Left ventricle myocardium superior (tissue), 1 donor: ENCODE results near the gene ING1. TPM values are rescaled to one million over a fixed set of nuclear protein-coding genes. Genes with fewer than 3 reads are reported as not detected.
A peak's percentile ranks its signal among the peaks of the same experiment; 100 is the strongest.
"Not testable (repeated sequence)": the region's sequence is repeated elsewhere in the genome, so short reads cannot be mapped to it uniquely, and the experiment has no call there.

ENCODE experiments used
- ATAC-seq: fragments of 200-7000 bp; cut with Tn5 transposase; one replicate; pipeline ENCODE4 v1.9.1; 2020; ENCODE audit warnings: mild to moderate bottlenecking, moderate library complexity
- DNase-seq: peaks from one replicate; pipeline ENCODE4 v3.0.0-alpha.2; 2020
- intact Hi-C: fragments of 100-400 bp; cut with micrococcal nuclease; formaldehyde crosslinking; loops from one replicate; pipeline ENCODE4 v1.11.0; 2022
- long read RNA-seq: library from polyadenylated mRNA; unstranded; transcript quantifications from one replicate; pipeline ENCODE4 v2.0.0, GENCODE V29; 2021
- total RNA-seq: library from RNA; stranded (reverse); fragmentation: NEBNext Ultra II Directional; extraction: Animal tissue kit (Norgen Biotek cat#: 25700); gene quantifications from one replicate; pipeline ENCODE4 v1.2.1, GENCODE V29; 2021
- donor health status: DM: no; HTN: yes; CAD: no; lungs with severe emphysema.

ING1 gene, protein sequence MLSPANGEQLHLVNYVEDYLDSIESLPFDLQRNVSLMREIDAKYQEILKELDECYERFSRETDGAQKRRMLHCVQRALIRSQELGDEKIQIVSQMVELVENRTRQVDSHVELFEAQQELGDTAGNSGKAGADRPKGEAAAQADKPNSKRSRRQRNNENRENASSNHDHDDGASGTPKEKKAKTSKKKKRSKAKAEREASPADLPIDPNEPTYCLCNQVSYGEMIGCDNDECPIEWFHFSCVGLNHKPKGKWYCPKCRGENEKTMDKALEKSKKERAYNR
- 7.7 TPM for total RNA-seq
- long read RNA-seq, full-length matches to known transcripts: 20 of 21 reads
- long read RNA-seq, partial matches to known transcripts: 0 of 21 reads
- long read RNA-seq, other reads (novel, unspliced or antisense): 1 of 21 reads

GRCh38 chr13:110713642-110713952, at the start of gene ING1:
Gene ING1, plus strand, starts transcription at chr13:110713700. Its CDS starts 450 bp downstream, at chr13:110714150.
- ATAC-seq: no peak
- intact Hi-C loops: no loop called here
- DNase-seq: no peak

GRCh38 chr13:110664041-110664440, 49.5 kb upstream of the ING1 start:
- no peak for ATAC-seq
- DNase-seq: no peak
- intact Hi-C loops: no loop called here

DNA sequence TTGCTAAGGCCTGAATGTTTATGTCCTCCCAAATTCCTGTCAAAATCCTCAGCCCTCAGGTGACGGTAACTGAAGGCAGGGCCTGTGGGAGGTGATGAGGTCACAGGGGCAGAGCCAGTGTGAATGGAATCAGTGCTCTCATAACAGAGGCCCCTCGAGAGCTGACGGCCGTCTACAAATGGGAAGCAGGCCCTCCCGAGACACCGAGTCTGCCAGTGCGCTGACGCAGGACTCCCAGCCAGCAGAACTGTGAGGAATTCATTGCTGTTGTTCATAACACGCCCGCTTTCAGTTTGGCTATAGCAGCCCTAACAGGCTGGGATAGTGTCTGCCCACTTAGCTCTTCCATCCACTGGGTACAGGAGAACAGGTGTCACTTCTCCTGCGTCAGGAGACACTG, 48.8 kb upstream of the ING1 start:
- no peak for ATAC-seq
- intact Hi-C loops: no loop called here
- no peak for DNase-seq

GRCh38 chr13:110665491-110666254, 47.8 kb upstream of the ING1 start:
- intact Hi-C loops: no loop called here
- peak; percentile 34 for ATAC-seq
- DNase-seq: no peak

GRCh38 chr13:110666255-110666533, 47.3 kb upstream of the ING1 start:
- intact Hi-C loops: no loop called here
- ATAC-seq (no peak), DNase-seq (no peak)

DNA sequence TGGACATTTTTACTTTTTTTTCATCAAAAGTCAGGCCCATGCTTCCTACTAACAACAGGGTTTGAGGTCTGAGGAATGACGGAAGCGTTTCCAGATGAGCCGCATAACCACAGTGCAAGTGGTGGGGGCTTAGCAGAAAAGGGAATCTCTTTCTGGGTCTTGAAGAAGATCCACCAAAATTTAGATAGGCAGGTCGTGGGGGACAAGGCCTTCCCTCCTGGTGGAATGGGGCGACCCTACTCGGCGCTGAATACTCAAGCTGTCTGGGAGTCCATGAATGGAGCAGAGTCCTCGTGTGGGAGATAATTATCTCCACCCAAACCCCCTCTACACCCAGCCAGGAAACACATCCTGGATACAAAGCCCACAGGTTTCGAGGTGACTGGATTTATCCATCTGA, 44.5 kb upstream of the ING1 start:
- DNase-seq (no peak), ATAC-seq (no peak)
- intact Hi-C loops: no loop called here

DNA sequence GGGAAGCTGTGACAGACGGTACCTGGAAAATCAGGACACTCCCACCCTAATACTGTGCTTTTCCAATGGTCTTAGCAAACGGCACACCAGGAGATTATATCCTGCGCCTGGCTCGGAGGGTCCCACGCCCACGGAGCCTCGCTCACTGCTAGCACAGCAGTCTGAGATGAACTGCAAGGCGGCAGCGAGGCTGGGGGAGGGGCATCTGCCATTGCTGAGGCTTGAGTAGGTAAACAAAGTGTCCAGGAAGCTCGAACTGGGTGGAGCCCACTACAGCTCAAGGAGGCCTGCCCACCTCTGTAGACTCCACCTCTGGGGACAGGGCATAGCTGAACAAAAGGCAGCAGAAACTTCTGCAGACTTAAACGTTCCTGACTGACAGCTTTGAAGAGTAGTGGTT, 43.7 kb upstream of the ING1 start:
- intact Hi-C loops, ATAC-seq, DNase-seq: not testable (repeated sequence)

- DNase-seq (no peak), ATAC-seq (peak; percentile 61)
- intact Hi-C loops: no loop called here
Observed at GRCh38 chr13:110676595-110677587, 36.6 kb upstream of the ING1 start.

DNA sequence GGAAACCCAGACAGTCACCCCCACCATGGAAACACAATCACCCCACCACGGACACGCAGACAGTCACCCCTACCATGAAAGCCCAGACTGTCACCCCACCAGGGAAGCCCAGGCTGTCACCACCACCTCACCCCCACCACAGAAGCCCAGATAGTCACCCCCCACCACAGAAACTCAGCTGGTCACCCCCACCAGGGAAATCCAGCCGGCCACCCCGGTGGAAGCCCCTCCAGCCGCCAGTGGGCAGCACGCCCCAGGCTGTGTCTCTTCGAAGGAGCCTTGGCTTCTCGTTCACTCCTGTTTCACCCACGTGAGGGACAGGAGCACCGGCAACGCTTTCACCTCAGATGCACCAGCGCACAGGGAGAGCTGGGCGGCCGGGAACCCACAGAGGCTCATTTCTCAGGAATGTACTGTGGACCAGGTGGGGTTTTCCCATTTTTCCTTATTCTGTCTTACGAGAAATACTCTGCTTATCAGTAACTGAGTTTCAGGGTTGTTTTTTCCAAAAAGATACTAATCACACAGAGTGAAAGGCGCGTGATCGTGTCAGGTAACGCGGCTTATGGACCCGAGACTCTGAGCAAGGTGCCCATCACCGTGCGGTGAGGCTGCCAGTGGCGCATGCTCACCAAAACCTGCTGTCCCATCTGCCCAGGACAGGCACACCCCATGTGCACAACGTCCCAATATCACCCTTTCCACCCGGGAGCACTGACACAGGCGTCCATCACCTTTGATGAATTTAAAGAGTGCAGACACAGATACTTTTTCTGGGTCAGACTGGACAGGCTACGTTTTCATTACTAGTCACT, 35.6 kb upstream of the ING1 start:
- no peak for DNase-seq
- no peak for ATAC-seq
- intact Hi-C loops: no loop called here

DNA sequence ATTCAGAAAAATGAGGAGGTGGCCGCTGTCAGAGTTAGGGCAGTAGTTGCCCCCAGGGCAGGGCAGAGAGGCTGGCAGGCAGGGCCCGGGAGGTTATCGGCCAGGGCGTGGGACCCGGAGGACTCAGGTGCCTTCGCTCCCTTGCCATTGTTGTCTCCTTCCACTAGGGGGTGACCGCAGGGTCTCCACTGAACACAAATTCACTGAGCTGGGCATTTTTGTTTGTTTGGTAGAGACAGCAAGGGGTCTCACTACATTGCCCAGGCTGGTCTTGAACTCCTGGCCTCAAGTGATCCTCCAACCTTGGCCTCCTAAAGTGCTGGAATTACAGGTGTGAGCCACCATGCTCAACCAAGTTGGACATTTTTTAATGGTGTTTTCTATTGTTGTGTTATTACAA, 32.6 kb upstream of the ING1 start:
- DNase-seq (no peak), ATAC-seq (no peak)
- intact Hi-C loops: no loop called here

GRCh38 chr13:110681868-110682550, 31.5 kb upstream of the ING1 start:
- ATAC-seq: no peak
- intact Hi-C loops: no loop called here
- no peak for DNase-seq

DNA sequence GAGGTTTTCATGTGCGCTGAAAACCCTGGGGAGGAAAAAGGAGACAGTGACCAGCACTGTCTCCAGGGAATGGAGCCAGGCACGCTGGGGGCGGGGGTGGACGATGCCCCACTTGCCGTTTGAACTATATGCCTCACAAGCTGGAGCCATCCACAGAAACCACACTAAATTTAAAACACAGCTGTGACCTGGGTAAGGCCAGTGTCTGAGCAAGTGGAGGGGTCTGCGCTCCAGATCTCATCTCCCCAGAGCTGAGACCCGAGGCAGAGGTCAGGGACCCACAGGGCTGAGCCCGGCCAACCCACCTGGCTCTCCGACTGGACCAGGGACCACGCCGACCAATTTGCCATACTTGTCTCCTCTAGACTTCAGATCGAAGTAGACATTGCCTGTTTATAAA, 30.8 kb upstream of the ING1 start:
- ATAC-seq (no peak), DNase-seq (no peak)
- intact Hi-C loops: no loop called here

DNA sequence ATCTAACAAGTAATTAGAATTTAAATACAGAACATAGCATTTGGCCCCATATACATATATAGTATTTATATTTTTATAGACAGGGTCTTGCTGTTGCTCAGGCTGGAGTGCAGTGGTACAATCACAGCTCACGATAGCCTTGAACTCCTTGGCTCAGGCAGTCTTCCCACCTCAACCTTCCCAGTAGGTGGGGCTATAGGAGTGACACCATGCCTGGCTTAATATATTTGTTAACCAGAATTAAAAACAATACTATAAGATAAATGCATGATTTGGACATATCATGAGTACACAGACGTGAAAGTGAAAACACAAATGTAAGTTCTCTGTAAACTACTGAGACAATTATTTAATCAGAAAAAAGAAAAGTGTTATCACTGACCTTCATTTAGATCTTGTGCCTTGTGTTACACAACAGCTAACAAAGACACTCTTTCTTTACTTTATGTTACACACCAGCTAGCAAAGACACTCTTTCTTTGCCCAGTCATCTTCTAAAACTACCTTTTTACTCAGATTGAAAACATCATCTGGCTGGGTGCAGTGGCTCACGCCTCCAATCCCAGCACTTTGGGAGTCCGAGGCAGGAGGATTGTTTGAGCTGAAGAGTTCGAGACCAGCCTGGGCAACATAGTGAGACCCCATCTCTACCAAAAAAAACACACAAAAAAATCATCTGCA, 30.2 kb upstream of the ING1 start:
- no peak for DNase-seq
- intact Hi-C loops: no loop called here
- ATAC-seq: no peak

GRCh38 chr13:110683921-110684320, 29.6 kb upstream of the ING1 start:
- intact Hi-C loops: no loop called here
- DNase-seq (no peak), ATAC-seq (no peak)

- ATAC-seq (no peak), DNase-seq (no peak)
- intact Hi-C loops: no loop called here
Observed at GRCh38 chr13:110684388-110685056, 29.0 kb upstream of the ING1 start.

DNA sequence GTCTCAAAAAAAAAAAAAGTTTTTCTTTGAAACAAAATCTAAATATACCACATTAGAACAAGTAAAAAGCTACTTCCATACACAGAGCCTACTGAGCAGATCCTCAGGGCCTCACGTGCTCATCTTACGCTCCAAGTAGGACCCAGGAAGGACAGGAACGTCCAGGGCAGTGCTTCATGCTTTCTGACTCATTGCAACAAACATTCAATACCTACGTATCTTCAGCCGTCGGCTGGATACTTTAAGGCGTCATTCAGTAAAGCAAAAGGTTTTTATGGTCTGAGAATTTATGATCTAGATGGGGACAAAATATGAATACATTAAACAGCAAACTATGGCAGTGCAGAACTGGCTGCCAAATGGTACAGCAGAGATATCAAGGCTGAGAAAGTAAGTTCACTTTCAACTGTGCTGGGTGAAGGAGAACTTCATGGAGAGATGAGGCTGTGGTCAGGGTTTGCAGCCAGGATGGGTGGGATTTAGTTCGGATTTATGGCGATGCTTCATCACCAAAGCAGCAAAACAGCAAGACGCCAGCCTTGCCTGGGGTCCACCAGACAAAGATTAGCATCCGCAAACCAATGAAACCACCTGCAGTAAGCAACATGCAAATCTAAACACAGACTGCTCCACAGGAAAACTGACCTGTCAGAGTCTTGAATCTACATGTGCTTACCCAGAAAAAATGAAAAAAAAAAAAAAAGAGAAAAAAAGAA, 28.0 kb upstream of the ING1 start:
- no peak for DNase-seq
- intact Hi-C loops: no loop called here
- ATAC-seq: no peak

GRCh38 chr13:110687736-110688135, 25.8 kb upstream of the ING1 start:
- intact Hi-C loops: no loop called here
- DNase-seq (no peak), ATAC-seq (no peak)
